BE2C (cell line): Measurements from ENCODE around the gene PRICKLE2.

Source experiments
- DNase-seq: peaks from one replicate; pipeline ENCODE4 v3.0.0-alpha.2; 2020
- H3K27me3 ChIP-seq: fragments of 250-450 bp; sonication (Bioruptor Pico); 2 replicates; pipeline ENCODE4 v1.5.1; 2020; ENCODE audit warnings: mild to moderate bottlenecking
- H3K36me3 ChIP-seq: fragments of 250-450 bp; sonication (Bioruptor Pico); 2 replicates; pipeline ENCODE4 v1.5.1; 2020; ENCODE audit warnings: mild to moderate bottlenecking
- H3K4me1 ChIP-seq: fragments of 250-450 bp; sonication (Bioruptor Pico); 2 replicates; pipeline ENCODE4 v1.5.1; 2020
- H3K4me3 ChIP-seq: 2 replicates; pipeline ENCODE4 v1.5.1; 2011; ENCODE audit warnings: low read depth, low read length
- H3K9me3 ChIP-seq: fragments of 250-450 bp; sonication (Bioruptor Pico); 2 replicates; pipeline ENCODE4 v1.5.1; 2020
- TF ChIP-seq, protein P1 (sequence below): IDR thresholded peaks from 2 replicates; pipeline ENCODE4 v1.5.1; 2012; ENCODE audit warnings: mild to moderate bottlenecking, low read depth, low read length

Gene PRICKLE2

DNA sequence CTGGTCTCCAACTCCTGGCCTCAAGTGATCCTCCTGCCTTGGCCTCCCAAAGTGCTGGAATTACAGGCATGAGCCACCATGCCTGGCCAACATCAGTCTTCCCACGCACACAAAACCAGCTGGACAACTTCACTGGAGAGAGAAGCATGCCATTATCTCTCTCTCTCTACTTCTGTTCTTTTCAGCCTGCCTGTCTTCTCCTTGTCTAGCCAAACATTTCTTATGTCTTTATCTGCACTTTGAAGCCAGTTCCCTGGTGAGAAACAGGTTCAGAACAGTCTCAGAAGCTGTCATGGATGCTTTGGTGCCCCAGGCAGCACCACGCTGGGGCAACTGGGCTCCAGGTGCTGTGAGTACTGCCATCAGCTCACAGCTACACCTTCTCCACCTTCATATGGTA is 79.8 kb downstream of the PRICKLE2 start:
- Histone ChIP-seq H3K4me1 (peaks cover 6% of the 10 kb centered on the region), H3K9me3 (no peaks in the 10 kb centered on the region), H3K36me3 (no peaks in the 10 kb centered on the region), H3K4me3 (no peak overlapping the region), H3K27me3 (no peaks in the 10 kb centered on the region)
- DNase-seq: no peak
- TF ChIP-seq, protein P1, sequence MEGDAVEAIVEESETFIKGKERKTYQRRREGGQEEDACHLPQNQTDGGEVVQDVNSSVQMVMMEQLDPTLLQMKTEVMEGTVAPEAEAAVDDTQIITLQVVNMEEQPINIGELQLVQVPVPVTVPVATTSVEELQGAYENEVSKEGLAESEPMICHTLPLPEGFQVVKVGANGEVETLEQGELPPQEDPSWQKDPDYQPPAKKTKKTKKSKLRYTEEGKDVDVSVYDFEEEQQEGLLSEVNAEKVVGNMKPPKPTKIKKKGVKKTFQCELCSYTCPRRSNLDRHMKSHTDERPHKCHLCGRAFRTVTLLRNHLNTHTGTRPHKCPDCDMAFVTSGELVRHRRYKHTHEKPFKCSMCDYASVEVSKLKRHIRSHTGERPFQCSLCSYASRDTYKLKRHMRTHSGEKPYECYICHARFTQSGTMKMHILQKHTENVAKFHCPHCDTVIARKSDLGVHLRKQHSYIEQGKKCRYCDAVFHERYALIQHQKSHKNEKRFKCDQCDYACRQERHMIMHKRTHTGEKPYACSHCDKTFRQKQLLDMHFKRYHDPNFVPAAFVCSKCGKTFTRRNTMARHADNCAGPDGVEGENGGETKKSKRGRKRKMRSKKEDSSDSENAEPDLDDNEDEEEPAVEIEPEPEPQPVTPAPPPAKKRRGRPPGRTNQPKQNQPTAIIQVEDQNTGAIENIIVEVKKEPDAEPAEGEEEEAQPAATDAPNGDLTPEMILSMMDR: no peak

DNA sequence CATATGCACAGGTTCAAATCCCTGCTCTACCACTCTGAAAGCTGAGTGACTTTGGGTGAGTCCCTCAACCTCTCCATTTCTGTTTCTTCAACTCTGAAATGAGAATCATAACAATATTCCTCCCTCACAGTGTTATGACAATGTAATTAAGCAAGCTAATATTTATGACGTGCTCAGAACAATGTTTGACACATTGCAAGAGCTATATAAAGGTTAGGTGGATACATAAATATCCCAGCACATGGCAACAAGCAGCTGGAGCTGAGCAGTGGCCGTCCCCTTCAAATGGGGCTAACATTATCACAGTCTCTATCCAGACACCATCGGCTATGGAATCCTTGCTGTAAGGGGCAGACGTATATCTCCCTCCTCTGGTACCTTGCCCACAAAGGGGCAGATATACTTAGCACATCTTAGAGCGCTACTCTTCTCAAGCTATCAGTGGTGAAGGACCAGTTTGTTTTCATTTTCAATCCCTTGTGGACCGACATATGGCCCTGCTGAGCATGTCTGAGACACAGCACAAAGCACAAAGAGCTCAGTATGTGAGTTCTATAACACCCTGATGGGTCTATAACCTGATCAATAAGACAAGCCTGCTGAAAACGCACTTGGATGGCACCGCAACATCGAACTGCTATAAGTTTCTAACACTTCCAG is 80.9 kb downstream of the PRICKLE2 start:
- no peaks in the 10 kb centered on the region for H3K36me3 ChIP-seq
- no peak for DNase-seq
- H3K9me3 ChIP-seq: no peaks in the 10 kb centered on the region
- TF ChIP-seq, protein P1: no peak
- H3K4me1 ChIP-seq: peaks cover 6% of the 10 kb centered on the region
- no peak overlapping the region for H3K4me3 ChIP-seq
- H3K27me3 ChIP-seq: no peaks in the 10 kb centered on the region

DNA sequence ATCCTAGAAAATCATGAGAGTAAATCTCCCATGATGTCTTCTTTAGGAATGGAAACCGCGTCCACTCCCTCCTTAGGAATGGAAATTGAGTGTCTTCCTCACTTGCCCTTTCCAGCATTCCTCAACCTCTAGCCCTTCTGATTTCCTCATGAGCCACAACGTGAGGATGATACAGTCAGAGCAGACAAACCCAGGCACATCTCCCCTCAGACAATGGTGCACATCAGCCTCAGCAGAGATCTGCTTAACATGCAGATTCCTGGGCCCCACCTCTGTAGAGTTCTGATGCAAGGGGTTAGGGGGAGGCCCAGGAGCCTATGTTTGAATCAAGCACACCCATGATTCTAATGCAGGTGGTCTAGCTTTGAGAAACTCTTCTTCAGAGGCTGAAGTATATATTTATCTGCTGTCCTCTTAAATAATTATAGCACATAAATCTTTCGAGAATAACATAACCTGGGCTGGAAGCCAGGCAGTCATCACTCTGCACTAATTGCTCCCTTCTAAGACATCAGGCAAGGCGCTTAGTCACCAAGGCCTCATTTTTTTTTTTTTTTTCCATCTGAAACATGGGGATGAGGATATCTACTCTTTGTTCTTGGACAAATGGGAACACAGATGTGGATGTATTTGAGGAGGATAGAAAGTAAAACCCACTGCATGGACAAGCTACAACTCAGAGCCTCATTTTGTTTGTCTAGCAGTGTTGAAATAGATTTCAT is 81.7 kb downstream of the PRICKLE2 start:
- Histone ChIP-seq H3K4me1 (peaks cover 6% of the 10 kb centered on the region), H3K27me3 (no peaks in the 10 kb centered on the region), H3K9me3 (no peaks in the 10 kb centered on the region), H3K4me3 (no peak overlapping the region), H3K36me3 (no peaks in the 10 kb centered on the region)
- DNase-seq: peak; percentile 42
- TF ChIP-seq, protein P1: no peak

DNA sequence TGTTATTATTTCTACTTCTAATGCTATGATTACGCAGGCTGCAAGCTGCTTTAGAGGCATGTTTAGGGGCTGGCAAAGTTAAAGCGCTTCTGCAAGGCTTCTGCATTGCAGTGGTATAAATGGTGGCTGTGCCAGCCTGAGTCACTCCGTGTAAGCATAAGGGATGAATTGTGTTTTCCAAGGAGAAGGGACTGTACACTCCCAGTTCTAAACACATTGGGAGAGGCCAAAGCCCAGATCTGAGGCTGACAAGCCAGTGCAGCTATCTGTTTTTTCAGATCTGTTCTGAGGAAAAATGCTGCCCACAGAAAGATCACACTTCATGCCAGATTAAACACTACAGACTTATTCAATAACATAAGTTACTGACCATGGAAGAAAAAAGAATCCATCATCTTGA is 83.8 kb downstream of the PRICKLE2 start:
- Histone ChIP-seq H3K4me1 (peaks cover 6% of the 10 kb centered on the region), H3K36me3 (no peaks in the 10 kb centered on the region), H3K27me3 (no peaks in the 10 kb centered on the region), H3K9me3 (no peaks in the 10 kb centered on the region), H3K4me3 (no peak overlapping the region)
- DNase-seq: no peak
- TF ChIP-seq, protein P1: no peak

DNA sequence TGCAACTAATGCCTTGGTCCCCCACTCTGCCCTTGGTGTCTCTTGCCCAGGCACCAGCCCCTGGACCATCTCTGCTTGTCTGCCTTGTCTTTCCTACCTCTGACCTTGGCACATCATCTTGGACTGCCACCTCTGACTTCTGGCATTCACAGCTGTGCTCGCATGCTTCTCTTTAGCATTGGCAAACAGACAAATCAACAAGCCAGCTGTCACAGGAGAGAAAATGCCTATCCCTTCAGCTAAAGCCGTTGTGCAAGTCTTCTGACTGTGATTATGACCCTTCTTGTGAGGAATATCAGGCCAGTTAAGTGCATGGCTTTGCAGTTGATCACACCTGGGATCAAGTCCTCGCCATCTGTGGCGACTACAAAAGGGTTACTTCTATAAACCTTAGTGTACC is 84.6 kb downstream of the PRICKLE2 start:
- Histone ChIP-seq H3K36me3 (no peaks in the 10 kb centered on the region), H3K9me3 (no peaks in the 10 kb centered on the region), H3K27me3 (no peaks in the 10 kb centered on the region), H3K4me1 (peaks cover 6% of the 10 kb centered on the region), H3K4me3 (no peak overlapping the region)
- DNase-seq: no peak
- TF ChIP-seq, protein P1: no peak
